GM12878 (cell line): ENCODE measurements around the gene SUPT4H1. TPM values are rescaled to one million over a fixed set of nuclear protein-coding genes. Genes with fewer than 3 reads are reported as not detected.

Experiments
- BHLHE40 ChIP-seq, 2 experiments: fragments of 450-650 bp in 1 of 2; IDR thresholded peaks; 2 replicates each; pipeline ENCODE4 v1.6.1; 2011 to 2017; ENCODE audit warnings: low read depth in 2 of 2, borderline replicate concordance in 1 of 2, improper control_type of control experiment in 1 of 2, low read length in 1 of 2, mild to moderate bottlenecking in 1 of 2
- CHD1 ChIP-seq: IDR thresholded peaks from 2 replicates; pipeline ENCODE4 v1.6.1; 2012; ENCODE audit warnings: low read depth, low read length, improper control_type of control experiment
- EGR1 ChIP-seq, 2 experiments: IDR thresholded peaks; 1 replicate in 1 of 2; 2 replicates in 1 of 2; pipeline ENCODE4 v1.6.1; 2011 to 2012; ENCODE audit warnings: low read depth in 2 of 2, low read length in 2 of 2, borderline replicate concordance in 1 of 2, mild to moderate bottlenecking in 1 of 2, moderate library complexity in 1 of 2
- ESRRA ChIP-seq: IDR thresholded peaks from 2 replicates; pipeline ENCODE4 v1.6.1; 2012; ENCODE audit warnings: mild to moderate bottlenecking, low read length, improper control_type of control experiment
- GABPA ChIP-seq: IDR thresholded peaks from 2 replicates; pipeline ENCODE4 v1.6.1; 2014; ENCODE audit warnings: antibody characterized with exemption, low read depth, mild to moderate bottlenecking, inconsistent platforms
- HSF1 ChIP-seq: fragments of 150-350 bp; IDR thresholded peaks from 2 replicates; pipeline ENCODE4 v1.6.1; 2014; ENCODE audit warnings: mild to moderate bottlenecking, low read depth, low read length
- KAT2A ChIP-seq: conservative IDR thresholded peaks from 2 replicates; pipeline ENCODE4 v1.6.1; 2011; ENCODE audit warnings: low read depth, low read length; ENCODE audit not compliant: control insufficient read depth
- MEF2B ChIP-seq: fragments of 450-650 bp; IDR thresholded peaks from 2 replicates; pipeline ENCODE4 v1.6.1; 2018; ENCODE audit warnings: mild to moderate bottlenecking, moderate library complexity; ENCODE audit not compliant: partially characterized antibody, poor library complexity, severe bottlenecking
- NR2F1 ChIP-seq: fragments of 450-650 bp; conservative IDR thresholded peaks from 2 replicates; pipeline ENCODE4 v1.6.1; 2017; ENCODE audit warnings: mild to moderate bottlenecking
- POLR2AphosphoS5 ChIP-seq: IDR thresholded peaks from 2 replicates; pipeline ENCODE4 v1.6.1; 2011; ENCODE audit warnings: mild to moderate bottlenecking, low read length, inconsistent platforms
- RAD51 ChIP-seq: fragments of 450-650 bp; IDR thresholded peaks from 2 replicates; pipeline ENCODE4 v1.6.1; 2016; ENCODE audit warnings: moderate library complexity, mild to moderate bottlenecking, inconsistent platforms
- RELA ChIP-seq: fragments of 450-650 bp; IDR thresholded peaks from 2 replicates; pipeline ENCODE4 v1.8.0; 2014; ENCODE audit warnings: borderline replicate concordance; ENCODE audit not compliant: partially characterized antibody
- SMAD5 ChIP-seq: IDR thresholded peaks from 2 replicates; pipeline ENCODE4 v1.6.1; 2016; ENCODE audit warnings: antibody characterized with exemption, low read depth
- SP1 ChIP-seq: IDR thresholded peaks from one replicate; pipeline ENCODE4 v1.6.1; 2011; ENCODE audit warnings: low read depth, low read length
- STAT3 ChIP-seq: IDR thresholded peaks from 2 replicates; pipeline ENCODE4 v1.6.1; 2011; ENCODE audit warnings: low read depth, low read length, improper control_type of control experiment
- TARDBP ChIP-seq: IDR thresholded peaks from 2 replicates; pipeline ENCODE4 v1.6.1; 2016; ENCODE audit warnings: borderline replicate concordance
- TBL1XR1 ChIP-seq: IDR thresholded peaks from 2 replicates; pipeline ENCODE4 v1.6.1; 2012; ENCODE audit warnings: low read depth, low read length, improper control_type of control experiment
- TCF7 ChIP-seq: IDR thresholded peaks from 2 replicates; pipeline ENCODE4 v1.6.1; 2014; ENCODE audit warnings: antibody characterized with exemption, borderline replicate concordance
- ZNF217 ChIP-seq: fragments of 450-650 bp; IDR thresholded peaks from 2 replicates; pipeline ENCODE4 v1.6.1; 2017; ENCODE audit warnings: antibody characterized with exemption, mild to moderate bottlenecking
- polyA plus RNA-seq, 11 experiments: library from polyadenylated mRNA; depleted of rRNA in 4 of 11; unstranded in 6 of 11; stranded (reverse) in 5 of 11; fragments of >200 nt; fragmentation: Nextera tagmentation in 4 of 11; fragmentation: Illumina TruSeq in 1 of 11; extraction: Ambion mirVana in 4 of 11; extraction: Trizol in 1 of 11; gene quantifications; 1 replicate in 1 of 11; 2 replicates in 10 of 11; pipeline versions ENCODE4 v1.2.1 to v1.2.3, GENCODE V29; 2011 to 2016; ENCODE audit warnings: inconsistent platforms in 2 of 11, missing spikeins in 2 of 11, low read depth in 1 of 11
- total RNA-seq, 4 experiments: library from RNA; depleted of rRNA in 3 of 4; stranded (reverse); fragments of >200 nt in 3 of 4; fragmentation: Illumina TruSeq in 1 of 4; extraction: Trizol in 1 of 4; gene quantifications; 2 replicates each; pipeline versions ENCODE4 v1.2.1 to v1.2.3, GENCODE V29; 2013 to 2021
- TF ChIP-seq, protein P1 (sequence below): fragments of 450-650 bp; IDR thresholded peaks from 2 replicates; pipeline ENCODE4 v1.6.1; 2016; ENCODE audit warnings: mild to moderate bottlenecking
- TF ChIP-seq, protein P2 (sequence below): IDR thresholded peaks from 2 replicates; pipeline ENCODE4 v1.6.1; 2012; ENCODE audit warnings: improper control_type of control experiment, low read depth, low read length; ENCODE audit not compliant: insufficient replicate concordance
- TF ChIP-seq, protein P3 (sequence below): fragments of 450-650 bp; IDR thresholded peaks from 2 replicates; pipeline ENCODE4 v1.6.1; 2017; ENCODE audit warnings: antibody characterized with exemption, mild to moderate bottlenecking, moderate library complexity

Gene SUPT4H1
- total and polyA plus RNA-seq, 10 of the 15 experiments (the other 5 are each of a cell fraction or from before 2014, with no cell fraction given) = 83.8 to 293 (median 128) TPM

DNA sequence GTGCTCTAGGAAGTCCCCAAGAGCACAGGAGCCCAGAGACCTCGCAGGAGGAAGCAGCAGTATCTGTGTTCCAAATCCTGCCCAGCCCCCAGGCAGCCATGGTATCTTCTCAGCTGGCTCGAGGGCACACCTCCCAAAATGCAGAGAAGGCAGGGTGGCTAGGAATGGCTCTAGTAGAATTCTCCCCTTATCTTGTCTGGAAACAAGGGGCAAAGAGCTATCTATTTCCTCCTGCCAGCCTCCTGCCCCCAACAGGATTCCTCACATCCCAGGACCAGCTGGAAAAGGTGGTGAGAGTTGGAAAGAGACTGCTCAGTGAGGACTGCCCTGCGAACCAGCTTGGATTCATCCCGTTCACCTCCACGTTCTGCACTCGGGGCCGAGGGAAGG, 14.8 kb downstream of the SUPT4H1 start (continued):
- TF ChIP-seq, protein P1, sequence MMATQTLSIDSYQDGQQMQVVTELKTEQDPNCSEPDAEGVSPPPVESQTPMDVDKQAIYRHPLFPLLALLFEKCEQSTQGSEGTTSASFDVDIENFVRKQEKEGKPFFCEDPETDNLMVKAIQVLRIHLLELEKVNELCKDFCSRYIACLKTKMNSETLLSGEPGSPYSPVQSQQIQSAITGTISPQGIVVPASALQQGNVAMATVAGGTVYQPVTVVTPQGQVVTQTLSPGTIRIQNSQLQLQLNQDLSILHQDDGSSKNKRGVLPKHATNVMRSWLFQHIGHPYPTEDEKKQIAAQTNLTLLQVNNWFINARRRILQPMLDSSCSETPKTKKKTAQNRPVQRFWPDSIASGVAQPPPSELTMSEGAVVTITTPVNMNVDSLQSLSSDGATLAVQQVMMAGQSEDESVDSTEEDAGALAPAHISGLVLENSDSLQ = no peak
- no peak for TF ChIP-seq ESRRA
- no peak for TF ChIP-seq SP1
- TF ChIP-seq RAD51 = no peak
- no peak for TF ChIP-seq TARDBP
- TF ChIP-seq, protein P2, sequence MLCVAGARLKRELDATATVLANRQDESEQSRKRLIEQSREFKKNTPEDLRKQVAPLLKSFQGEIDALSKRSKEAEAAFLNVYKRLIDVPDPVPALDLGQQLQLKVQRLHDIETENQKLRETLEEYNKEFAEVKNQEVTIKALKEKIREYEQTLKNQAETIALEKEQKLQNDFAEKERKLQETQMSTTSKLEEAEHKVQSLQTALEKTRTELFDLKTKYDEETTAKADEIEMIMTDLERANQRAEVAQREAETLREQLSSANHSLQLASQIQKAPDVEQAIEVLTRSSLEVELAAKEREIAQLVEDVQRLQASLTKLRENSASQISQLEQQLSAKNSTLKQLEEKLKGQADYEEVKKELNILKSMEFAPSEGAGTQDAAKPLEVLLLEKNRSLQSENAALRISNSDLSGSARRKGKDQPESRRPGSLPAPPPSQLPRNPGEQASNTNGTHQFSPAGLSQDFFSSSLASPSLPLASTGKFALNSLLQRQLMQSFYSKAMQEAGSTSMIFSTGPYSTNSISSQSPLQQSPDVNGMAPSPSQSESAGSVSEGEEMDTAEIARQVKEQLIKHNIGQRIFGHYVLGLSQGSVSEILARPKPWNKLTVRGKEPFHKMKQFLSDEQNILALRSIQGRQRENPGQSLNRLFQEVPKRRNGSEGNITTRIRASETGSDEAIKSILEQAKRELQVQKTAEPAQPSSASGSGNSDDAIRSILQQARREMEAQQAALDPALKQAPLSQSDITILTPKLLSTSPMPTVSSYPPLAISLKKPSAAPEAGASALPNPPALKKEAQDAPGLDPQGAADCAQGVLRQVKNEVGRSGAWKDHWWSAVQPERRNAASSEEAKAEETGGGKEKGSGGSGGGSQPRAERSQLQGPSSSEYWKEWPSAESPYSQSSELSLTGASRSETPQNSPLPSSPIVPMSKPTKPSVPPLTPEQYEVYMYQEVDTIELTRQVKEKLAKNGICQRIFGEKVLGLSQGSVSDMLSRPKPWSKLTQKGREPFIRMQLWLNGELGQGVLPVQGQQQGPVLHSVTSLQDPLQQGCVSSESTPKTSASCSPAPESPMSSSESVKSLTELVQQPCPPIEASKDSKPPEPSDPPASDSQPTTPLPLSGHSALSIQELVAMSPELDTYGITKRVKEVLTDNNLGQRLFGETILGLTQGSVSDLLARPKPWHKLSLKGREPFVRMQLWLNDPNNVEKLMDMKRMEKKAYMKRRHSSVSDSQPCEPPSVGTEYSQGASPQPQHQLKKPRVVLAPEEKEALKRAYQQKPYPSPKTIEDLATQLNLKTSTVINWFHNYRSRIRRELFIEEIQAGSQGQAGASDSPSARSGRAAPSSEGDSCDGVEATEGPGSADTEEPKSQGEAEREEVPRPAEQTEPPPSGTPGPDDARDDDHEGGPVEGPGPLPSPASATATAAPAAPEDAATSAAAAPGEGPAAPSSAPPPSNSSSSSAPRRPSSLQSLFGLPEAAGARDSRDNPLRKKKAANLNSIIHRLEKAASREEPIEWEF = no peak
- no peak for TF ChIP-seq KAT2A
- no peak for TF ChIP-seq TCF7
- peak; percentile 85 for TF ChIP-seq SMAD5
- TF ChIP-seq MEF2B = no peak
- TF ChIP-seq ZNF217 = no peak
- no peak for TF ChIP-seq BHLHE40 (IDR thresholded peaks at IDR 0.05; ENCODE audit: borderline replicate concordance in 1 of 2, low read depth in 2 of 2, low read length in 1 of 2)
- TF ChIP-seq CHD1 = 0 out of 2 replicates have a peak, but pooled peaks have one; percentile 38
- TF ChIP-seq TBL1XR1 = no peak
- TF ChIP-seq RELA = no peak
- no peak; the same call in none of the 2 replicates for TF ChIP-seq POLR2AphosphoS5
- TF ChIP-seq STAT3 = no peak
- TF ChIP-seq EGR1 (IDR thresholded peaks at IDR 0.05; ENCODE audit: borderline replicate concordance in 1 of 2, low read depth in 2 of 2, low read length in 2 of 2) = no peak
- TF ChIP-seq GABPA = no peak
- no peak for TF ChIP-seq NR2F1
- TF ChIP-seq, protein P3, sequence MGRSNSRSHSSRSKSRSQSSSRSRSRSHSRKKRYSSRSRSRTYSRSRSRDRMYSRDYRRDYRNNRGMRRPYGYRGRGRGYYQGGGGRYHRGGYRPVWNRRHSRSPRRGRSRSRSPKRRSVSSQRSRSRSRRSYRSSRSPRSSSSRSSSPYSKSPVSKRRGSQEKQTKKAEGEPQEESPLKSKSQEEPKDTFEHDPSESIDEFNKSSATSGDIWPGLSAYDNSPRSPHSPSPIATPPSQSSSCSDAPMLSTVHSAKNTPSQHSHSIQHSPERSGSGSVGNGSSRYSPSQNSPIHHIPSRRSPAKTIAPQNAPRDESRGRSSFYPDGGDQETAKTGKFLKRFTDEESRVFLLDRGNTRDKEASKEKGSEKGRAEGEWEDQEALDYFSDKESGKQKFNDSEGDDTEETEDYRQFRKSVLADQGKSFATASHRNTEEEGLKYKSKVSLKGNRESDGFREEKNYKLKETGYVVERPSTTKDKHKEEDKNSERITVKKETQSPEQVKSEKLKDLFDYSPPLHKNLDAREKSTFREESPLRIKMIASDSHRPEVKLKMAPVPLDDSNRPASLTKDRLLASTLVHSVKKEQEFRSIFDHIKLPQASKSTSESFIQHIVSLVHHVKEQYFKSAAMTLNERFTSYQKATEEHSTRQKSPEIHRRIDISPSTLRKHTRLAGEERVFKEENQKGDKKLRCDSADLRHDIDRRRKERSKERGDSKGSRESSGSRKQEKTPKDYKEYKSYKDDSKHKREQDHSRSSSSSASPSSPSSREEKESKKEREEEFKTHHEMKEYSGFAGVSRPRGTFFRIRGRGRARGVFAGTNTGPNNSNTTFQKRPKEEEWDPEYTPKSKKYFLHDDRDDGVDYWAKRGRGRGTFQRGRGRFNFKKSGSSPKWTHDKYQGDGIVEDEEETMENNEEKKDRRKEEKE = peak; percentile 43; the same call in 1 of the 2 replicates
- no peak for TF ChIP-seq HSF1
